OCI-LY1 (cell line): ENCODE data around the gene DFFB.
A peak's percentile ranks its signal among the peaks of the same experiment; 100 is the strongest.

Source experiments
- H2AFZ ChIP-seq: fragments of 200-600 bp; sonication (generic), shearing (Covaris generic); 2 replicates; pipeline ENCODE4 v1.6.0; 2014; ENCODE audit warnings: antibody characterized with exemption, mild to moderate bottlenecking, low read length
- H3F3A ChIP-seq: fragments of 200-600 bp; sonication (generic), shearing (Covaris generic); 2 replicates; pipeline ENCODE4 v1.6.0; 2014; ENCODE audit warnings: mild to moderate bottlenecking, antibody characterized with exemption, low read length, moderate library complexity; ENCODE audit not compliant: insufficient read depth
- H3K27ac ChIP-seq: fragments of 200-600 bp; sonication (generic); 2 replicates; pipeline ENCODE4 v1.5.1; 2014; ENCODE audit warnings: low read length, mixed run types, mild to moderate bottlenecking, low read depth; ENCODE audit not compliant: poor library complexity, severe bottlenecking
- H3K27me3 ChIP-seq: fragments of 200-600 bp; sonication (generic); 2 replicates; pipeline ENCODE4 v1.6.0; 2014; ENCODE audit warnings: antibody characterized with exemption, mild to moderate bottlenecking, low read length, moderate library complexity; ENCODE audit not compliant: insufficient read depth
- H3K36me3 ChIP-seq: fragments of 200-600 bp; sonication (generic); 2 replicates; pipeline ENCODE4 v1.6.1; 2014; ENCODE audit warnings: mild to moderate bottlenecking, antibody characterized with exemption, low read length, moderate library complexity, mixed read lengths; ENCODE audit not compliant: insufficient read depth
- H3K4me1 ChIP-seq: fragments of 200-600 bp; sonication (generic); 2 replicates; pipeline ENCODE4 v1.5.1; 2014; ENCODE audit warnings: mild to moderate bottlenecking, low read length, moderate library complexity; ENCODE audit not compliant: insufficient read depth, severe bottlenecking
- H3K4me2 ChIP-seq: fragments of 200-600 bp; sonication (generic), shearing (Covaris generic); 2 replicates; pipeline ENCODE4 v1.6.1; 2014; ENCODE audit warnings: low read length
- H3K4me3 ChIP-seq: fragments of 200-600 bp; sonication (generic); 2 replicates; pipeline ENCODE4 v1.5.1; 2014; ENCODE audit warnings: low read length, low read depth, mild to moderate bottlenecking, mixed read lengths; ENCODE audit not compliant: poor library complexity, severe bottlenecking
- H3K79me2 ChIP-seq: fragments of 200-600 bp; shearing (Covaris generic); 2 replicates; pipeline ENCODE4 v1.6.1; 2016; ENCODE audit warnings: mixed run types, low read length, mixed read lengths; ENCODE audit not compliant: insufficient read depth
- H3K9ac ChIP-seq: fragments of 200-600 bp; sonication (generic), shearing (Covaris generic); 2 replicates; pipeline ENCODE4 v1.6.1; 2014; ENCODE audit warnings: mild to moderate bottlenecking, low read length, mixed read lengths
- H3K9me2 ChIP-seq: fragments of 200-600 bp; sonication (generic), shearing (Covaris generic); 2 replicates; pipeline ENCODE4 v1.6.1; 2014; ENCODE audit warnings: low read depth, mild to moderate bottlenecking, low read length, mixed read lengths
- H3K9me3 ChIP-seq: fragments of 200-600 bp; shearing (Covaris generic); 2 replicates; pipeline ENCODE4 v1.6.1; 2014; ENCODE audit warnings: low read length, mixed read lengths
- H4K20me1 ChIP-seq: fragments of 200-600 bp; sonication (generic), shearing (Covaris generic); 2 replicates; pipeline ENCODE4 v1.6.0; 2016; ENCODE audit warnings: mild to moderate bottlenecking, low read length; ENCODE audit not compliant: insufficient read depth
- CTCF ChIP-seq: fragments of 200-600 bp; sonication (generic), shearing (Covaris generic); IDR thresholded peaks from 2 replicates; pipeline ENCODE4 v1.5.1; 2017; ENCODE audit warnings: mild to moderate bottlenecking, antibody characterized with exemption, low read length, moderate library complexity, mixed read lengths
- EZH2 ChIP-seq: fragments of 200-600 bp; sonication (generic), shearing (Covaris generic); IDR thresholded peaks from 2 replicates; pipeline ENCODE4 v1.8.0; 2017; ENCODE audit warnings: borderline replicate concordance, mixed run types, mild to moderate bottlenecking, antibody characterized with exemption, low read length, moderate library complexity, mixed read lengths

The DFFB gene

GRCh38 chr1:3910857-3911845, 53.9 kb downstream of the DFFB start:
- H3K4me2 ChIP-seq, result peak overlapping the region; percentile 81
- TF ChIP-seq CTCF (peak; percentile 93), EZH2 (no peak)
- no peaks in the 10 kb centered on the region for H3K9me3 ChIP-seq
- H3K4me3 ChIP-seq, result peak overlapping the region; percentile 64
- peaks cover 63% of the 10 kb centered on the region for H3K4me1 ChIP-seq
- H3K36me3 ChIP-seq, result peaks cover 11% of the 10 kb centered on the region; the same call in 1 of the 2 replicates
- peak overlapping the region; percentile 73 for H3K9ac ChIP-seq
- no peaks in the 10 kb centered on the region for H3F3A ChIP-seq
- H3K79me2 ChIP-seq, result no peaks in the 10 kb centered on the region
- H3K9me2 ChIP-seq, result no peaks in the 10 kb centered on the region
- no peaks in the 10 kb centered on the region for H3K27me3 ChIP-seq
- no peaks in the 10 kb centered on the region for H4K20me1 ChIP-seq
- peak overlapping the region; percentile 97 for H3K27ac ChIP-seq
- no peak overlapping the region for H2AFZ ChIP-seq

- H3K27ac ChIP-seq, result peak overlapping the region; percentile 97
- no peaks in the 10 kb centered on the region for H3F3A ChIP-seq
- TF ChIP-seq CTCF (no peak), EZH2 (no peak)
- peak overlapping the region; percentile 64 for H3K4me3 ChIP-seq
- peaks cover 11% of the 10 kb centered on the region; the same call in 1 of the 2 replicates for H3K36me3 ChIP-seq
- no peaks in the 10 kb centered on the region for H4K20me1 ChIP-seq
- H3K9me3 ChIP-seq, result no peaks in the 10 kb centered on the region
- H3K4me2 ChIP-seq, result peak overlapping the region; percentile 81
- H3K9me2 ChIP-seq, result no peaks in the 10 kb centered on the region
- H3K27me3 ChIP-seq, result no peaks in the 10 kb centered on the region
- no peaks in the 10 kb centered on the region for H3K79me2 ChIP-seq
- H2AFZ ChIP-seq, result no peak overlapping the region
- H3K4me1 ChIP-seq, result peaks cover 52% of the 10 kb centered on the region
- peak overlapping the region; percentile 73 for H3K9ac ChIP-seq
Observed at GRCh38 chr1:3911981-3912808, 54.9 kb downstream of the DFFB start.

DNA sequence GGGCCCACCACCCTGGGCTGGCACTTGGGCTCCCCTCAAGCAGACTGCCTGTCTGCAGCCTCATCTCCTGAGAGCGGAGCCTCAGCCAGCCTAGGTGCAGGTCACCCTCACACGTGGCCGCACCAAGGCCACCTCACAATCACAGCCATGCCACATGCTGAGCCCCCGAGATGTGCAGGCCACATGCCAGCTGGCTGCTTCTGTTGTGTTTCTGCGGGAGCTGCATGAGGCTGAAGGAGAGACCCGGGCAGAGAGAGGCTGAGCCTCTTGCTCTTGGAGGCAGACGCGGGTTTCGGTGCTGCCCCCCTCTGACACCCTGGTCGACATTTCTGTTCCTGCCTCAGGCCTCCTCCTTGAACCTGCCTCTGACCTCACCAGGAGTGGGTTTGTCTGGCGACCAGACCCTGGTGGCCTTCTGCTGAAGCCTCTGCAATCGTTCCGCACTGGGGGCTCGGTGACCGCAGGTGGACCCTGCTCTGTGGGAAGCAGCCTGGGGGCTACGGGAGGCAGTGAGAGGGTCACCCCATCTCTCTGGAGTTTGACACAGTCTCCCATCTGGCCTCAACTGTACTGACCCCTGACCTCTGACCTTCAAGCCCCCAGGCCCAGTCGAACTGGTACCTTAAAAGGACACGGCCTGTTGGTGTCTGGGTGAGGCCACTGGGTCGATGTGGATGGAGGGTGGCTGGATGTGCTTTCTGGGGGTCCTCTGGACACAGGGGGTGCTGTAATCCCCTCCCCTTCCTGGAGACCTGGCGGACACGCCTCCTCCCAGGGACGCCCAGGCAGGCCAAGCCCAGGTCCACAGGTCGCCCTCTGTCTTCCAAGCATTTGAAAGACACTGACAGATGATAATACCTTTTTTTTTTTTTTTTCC, 55.8 kb downstream of the DFFB start:
- Histone ChIP-seq H3K4me1 (peaks cover 44% of the 10 kb centered on the region), H3K4me2 (no peak overlapping the region), H3K27me3 (no peaks in the 10 kb centered on the region), H4K20me1 (no peaks in the 10 kb centered on the region), H3K27ac (peak overlapping the region; percentile 97), H3K9me3 (no peaks in the 10 kb centered on the region), H3K36me3 (peaks cover 11% of the 10 kb centered on the region; the same call in 1 of the 2 replicates), H3K79me2 (no peaks in the 10 kb centered on the region), H3K9ac (no peak overlapping the region), H3K4me3 (no peak overlapping the region), H2AFZ (no peak overlapping the region), H3F3A (no peaks in the 10 kb centered on the region), H3K9me2 (no peaks in the 10 kb centered on the region)
- TF ChIP-seq CTCF (no peak), EZH2 (no peak)
